Neural crest cell (in vitro differentiated cells): ENCODE data around the gene INO80E. TPM values are rescaled to one million over a fixed set of nuclear protein-coding genes. Genes with fewer than 3 reads are reported as not detected.

ENCODE experiments used
- DNase-seq: peaks from one replicate; pipeline ENCODE4 v3.0.0; 2021; ENCODE audit warnings: low read depth, mixed read lengths, low spot score
- H3K27ac Mint-ChIP-seq: one replicate; pipeline ENCODE4 v1.8.0; 2021; ENCODE audit warnings: mild to moderate bottlenecking, mixed read lengths; ENCODE audit not compliant: unreplicated experiment
- H3K27me3 Mint-ChIP-seq: 2 replicates; pipeline ENCODE4 v1.8.0; 2021; ENCODE audit warnings: low read depth, mild to moderate bottlenecking, mixed read lengths
- H3K36me3 Mint-ChIP-seq: 2 replicates; pipeline ENCODE4 v1.8.0; 2021; ENCODE audit warnings: low read depth, mild to moderate bottlenecking, mixed read lengths
- H3K4me1 Mint-ChIP-seq: 2 replicates; pipeline ENCODE4 v1.8.0; 2021; ENCODE audit warnings: mixed read lengths
- H3K4me3 Mint-ChIP-seq: one replicate; pipeline ENCODE4 v1.8.0; 2021; ENCODE audit warnings: mild to moderate bottlenecking, mixed read lengths
- H3K9me3 Mint-ChIP-seq: 2 replicates; pipeline ENCODE4 v1.8.0; 2021; ENCODE audit warnings: mixed read lengths
- total RNA-seq: library from RNA; stranded (reverse); gene quantifications from 2 replicates; pipeline ENCODE4 v1.2.1, GENCODE V29; 2021
- TF ChIP-seq, protein P1 (sequence below): fragments of 200-600 bp; sonication (generic); conservative IDR thresholded peaks from 2 replicates; pipeline ENCODE4 v1.5.0; 2021; ENCODE audit warnings: antibody characterized with exemption, mild to moderate bottlenecking

Gene INO80E
- total RNA-seq, 1 donor from 2014 or later: 88.6 TPM

DNA sequence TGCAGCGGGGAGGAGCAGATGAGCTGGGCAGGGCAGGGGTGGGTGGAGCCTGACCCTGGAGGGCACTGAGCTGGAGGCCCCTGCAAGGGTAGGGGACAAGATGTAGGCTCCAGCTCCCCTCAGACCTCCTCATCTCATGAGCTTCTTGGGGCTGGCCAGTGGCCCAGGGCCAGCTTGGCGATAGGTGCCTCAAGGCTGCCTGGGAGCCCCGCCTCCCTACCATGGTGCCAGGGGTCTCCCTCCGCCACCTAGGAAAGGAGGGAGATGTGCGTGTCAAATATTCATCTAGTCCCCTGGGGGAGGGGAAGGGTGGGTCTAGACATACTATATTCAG lies 4.5 kb upstream of the INO80E start:
- peaks cover 3% of the 10 kb centered on the region for H3K27me3 Mint-ChIP-seq
- H3K4me1 Mint-ChIP-seq: peaks cover 41% of the 10 kb centered on the region
- H3K36me3 Mint-ChIP-seq: peaks cover 6% of the 10 kb centered on the region
- TF ChIP-seq, protein P1, sequence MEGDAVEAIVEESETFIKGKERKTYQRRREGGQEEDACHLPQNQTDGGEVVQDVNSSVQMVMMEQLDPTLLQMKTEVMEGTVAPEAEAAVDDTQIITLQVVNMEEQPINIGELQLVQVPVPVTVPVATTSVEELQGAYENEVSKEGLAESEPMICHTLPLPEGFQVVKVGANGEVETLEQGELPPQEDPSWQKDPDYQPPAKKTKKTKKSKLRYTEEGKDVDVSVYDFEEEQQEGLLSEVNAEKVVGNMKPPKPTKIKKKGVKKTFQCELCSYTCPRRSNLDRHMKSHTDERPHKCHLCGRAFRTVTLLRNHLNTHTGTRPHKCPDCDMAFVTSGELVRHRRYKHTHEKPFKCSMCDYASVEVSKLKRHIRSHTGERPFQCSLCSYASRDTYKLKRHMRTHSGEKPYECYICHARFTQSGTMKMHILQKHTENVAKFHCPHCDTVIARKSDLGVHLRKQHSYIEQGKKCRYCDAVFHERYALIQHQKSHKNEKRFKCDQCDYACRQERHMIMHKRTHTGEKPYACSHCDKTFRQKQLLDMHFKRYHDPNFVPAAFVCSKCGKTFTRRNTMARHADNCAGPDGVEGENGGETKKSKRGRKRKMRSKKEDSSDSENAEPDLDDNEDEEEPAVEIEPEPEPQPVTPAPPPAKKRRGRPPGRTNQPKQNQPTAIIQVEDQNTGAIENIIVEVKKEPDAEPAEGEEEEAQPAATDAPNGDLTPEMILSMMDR: no peak
- H3K9me3 Mint-ChIP-seq: no peaks in the 10 kb centered on the region
- DNase-seq: no peak
- H3K27ac Mint-ChIP-seq: no peak overlapping the region
- H3K4me3 Mint-ChIP-seq: peak overlapping the region; percentile 75

DNA sequence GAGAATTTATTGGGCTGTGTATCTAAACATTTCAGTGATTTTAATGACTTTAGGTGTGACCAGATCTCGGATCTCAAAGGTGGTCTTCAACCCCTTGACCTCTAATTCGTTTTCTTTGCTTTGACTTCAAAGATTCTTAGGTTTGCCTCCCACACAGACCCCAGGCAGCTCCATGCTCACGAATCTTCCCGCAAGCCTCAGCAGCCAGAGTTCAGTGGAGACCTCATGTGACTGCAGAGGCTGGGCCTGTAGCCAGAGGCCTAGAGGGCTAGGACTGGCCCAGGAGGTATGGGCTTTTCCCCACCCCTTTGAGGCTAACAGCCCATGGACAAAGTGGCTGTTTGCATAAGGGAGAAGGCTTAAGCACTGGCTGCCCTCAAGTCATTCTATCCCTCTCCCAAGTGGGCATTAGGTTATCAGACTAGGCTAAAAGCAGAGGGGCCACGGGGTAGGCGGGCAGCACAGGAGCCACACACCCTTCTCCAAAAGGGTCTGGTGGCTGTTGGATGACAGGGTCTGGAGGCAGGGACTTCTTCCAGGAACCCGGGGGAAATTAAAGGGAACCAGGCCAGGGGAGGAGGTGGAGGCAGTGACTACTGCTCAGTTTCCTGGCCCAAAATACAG lies 3.6 kb upstream of the INO80E start:
- Mint-ChIP-seq H3K27me3 (peaks cover 3% of the 10 kb centered on the region), H3K27ac (peak overlapping the region; percentile 43), H3K4me1 (peaks cover 47% of the 10 kb centered on the region), H3K36me3 (peaks cover 8% of the 10 kb centered on the region), H3K9me3 (no peaks in the 10 kb centered on the region), H3K4me3 (peak overlapping the region; percentile 75)
- no peak for DNase-seq
- TF ChIP-seq, protein P1: no peak

DNA sequence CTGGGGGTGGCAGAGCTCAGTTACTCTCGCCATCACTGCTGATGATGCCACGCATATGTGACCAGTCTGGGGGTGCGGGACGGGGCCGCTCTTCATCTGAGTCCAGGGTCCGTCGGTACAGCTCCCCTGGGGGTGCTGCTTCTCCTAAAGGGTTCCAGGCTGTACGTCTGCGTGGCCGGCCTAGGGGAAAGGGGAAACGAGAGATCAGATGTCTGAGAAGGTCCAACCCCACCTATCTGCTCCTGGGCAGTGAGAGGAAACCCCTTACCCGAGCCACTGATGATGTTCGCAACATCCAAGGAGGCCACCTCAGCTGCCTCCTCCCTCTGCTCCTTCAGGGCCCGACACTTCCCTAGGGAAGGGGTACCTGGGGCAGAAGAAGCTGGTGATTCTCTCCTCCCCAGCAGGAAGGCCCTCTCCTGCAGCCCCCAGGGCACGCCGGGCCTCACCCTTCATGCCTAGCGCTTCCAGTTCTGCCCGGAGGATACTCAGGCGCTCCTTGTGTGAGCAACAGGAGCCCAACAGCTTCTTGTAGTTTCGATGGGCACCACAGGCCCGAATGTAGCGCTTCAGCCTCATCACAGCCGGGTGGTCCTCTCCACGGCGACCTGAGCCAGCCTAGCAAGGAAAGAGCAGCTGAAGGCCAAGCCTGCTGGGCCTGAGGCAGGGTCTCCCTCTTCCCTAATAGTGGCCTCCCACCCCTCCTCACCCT lies 2.7 kb upstream of the INO80E start:
- peaks cover 8% of the 10 kb centered on the region for H3K36me3 Mint-ChIP-seq
- TF ChIP-seq, protein P1: no peak
- peak overlapping the region; percentile 97 for H3K4me3 Mint-ChIP-seq
- DNase-seq: no peak
- no peaks in the 10 kb centered on the region for H3K9me3 Mint-ChIP-seq
- H3K27ac Mint-ChIP-seq: peak overlapping the region; percentile 27
- peaks cover 3% of the 10 kb centered on the region for H3K27me3 Mint-ChIP-seq
- H3K4me1 Mint-ChIP-seq: peaks cover 40% of the 10 kb centered on the region

DNA sequence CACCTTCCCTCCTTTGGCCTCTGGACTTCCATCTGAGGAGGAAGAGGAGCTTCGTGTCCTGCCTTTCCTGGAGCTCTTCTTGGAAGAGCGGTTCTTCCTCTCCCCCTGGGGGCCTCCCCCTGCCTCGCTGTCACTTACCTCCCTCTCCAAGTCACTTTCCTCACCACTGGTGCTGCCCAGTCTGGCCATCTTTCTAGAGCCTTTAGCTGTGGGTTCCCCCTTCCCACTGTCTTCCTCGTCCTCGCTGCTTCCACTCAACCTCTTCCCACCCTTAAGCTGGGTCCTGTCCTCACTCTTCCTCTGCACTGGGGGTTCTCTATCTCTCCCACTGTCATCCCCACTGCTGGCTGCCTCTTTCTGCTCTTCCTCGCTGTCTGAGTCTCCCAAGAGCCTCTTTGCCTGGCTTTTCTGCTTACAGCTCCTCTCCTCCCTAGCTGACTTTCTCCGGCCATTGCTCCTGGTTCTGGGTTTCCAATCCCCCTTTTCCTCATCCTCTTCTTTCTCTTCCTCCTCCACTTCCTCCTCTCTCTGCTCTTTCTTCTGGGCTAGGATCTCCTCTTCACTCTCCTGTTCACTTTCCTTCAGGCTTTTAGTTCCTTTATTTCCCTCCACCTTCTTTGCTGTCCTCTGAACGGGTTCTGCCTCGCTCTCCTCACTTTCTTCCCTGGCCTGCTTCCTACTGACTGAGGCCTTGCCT lies 2.0 kb upstream of the INO80E start:
- peaks cover 3% of the 10 kb centered on the region for H3K27me3 Mint-ChIP-seq
- H3K4me3 Mint-ChIP-seq: peak overlapping the region; percentile 97
- H3K4me1 Mint-ChIP-seq: peaks cover 35% of the 10 kb centered on the region
- TF ChIP-seq, protein P1: no peak
- H3K9me3 Mint-ChIP-seq: no peaks in the 10 kb centered on the region
- H3K36me3 Mint-ChIP-seq: peaks cover 8% of the 10 kb centered on the region
- DNase-seq: no peak
- H3K27ac Mint-ChIP-seq: peak overlapping the region; percentile 64

DNA sequence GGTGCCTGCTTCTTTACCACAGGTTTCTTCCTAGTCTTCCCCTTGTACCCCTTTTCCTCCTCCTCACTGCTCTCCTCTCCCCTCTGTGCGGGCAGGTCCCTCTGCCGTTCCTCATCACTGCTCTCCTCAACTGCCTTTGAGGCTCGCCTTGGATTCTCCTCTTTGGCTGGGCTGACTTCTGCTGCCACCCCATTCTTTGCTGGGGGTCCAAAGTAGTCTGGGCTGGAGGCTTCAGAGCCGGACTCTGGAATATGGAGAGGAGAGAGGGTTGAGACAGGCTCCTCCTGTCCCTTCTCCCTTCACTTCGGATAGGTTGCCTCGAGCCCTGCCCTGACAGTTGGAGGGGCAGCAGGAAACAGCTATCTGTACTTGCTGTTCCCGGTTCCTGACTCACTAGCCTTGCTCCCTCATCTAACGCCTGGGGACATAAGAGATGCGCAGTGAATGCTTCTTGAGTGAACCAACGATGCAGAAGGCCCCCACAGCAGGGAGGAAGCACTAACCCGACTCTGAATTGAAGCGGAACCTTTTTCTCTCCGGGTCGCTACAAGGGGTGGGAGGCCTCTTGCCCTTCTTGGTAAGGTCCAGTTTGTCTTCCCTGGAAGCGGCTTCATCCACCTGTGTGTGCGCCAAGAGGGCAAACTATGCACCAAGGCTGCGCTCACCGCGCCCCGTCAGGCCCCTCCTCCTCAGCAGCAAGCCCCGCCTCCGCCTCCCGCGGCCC lies 1.3 kb upstream of the INO80E start:
- Mint-ChIP-seq H3K27me3 (peaks cover 3% of the 10 kb centered on the region), H3K36me3 (peaks cover 11% of the 10 kb centered on the region), H3K4me1 (peaks cover 33% of the 10 kb centered on the region), H3K9me3 (no peaks in the 10 kb centered on the region), H3K27ac (peak overlapping the region; percentile 99), H3K4me3 (peak overlapping the region; percentile 97)
- DNase-seq: no peak
- TF ChIP-seq, protein P1: no peak
